GM10847 (cell line): ENCODE measurements around the gene PPP1R3G.

Source experiments
- POLR2A ChIP-seq: IDR thresholded peaks from 2 replicates; pipeline ENCODE4 v1.6.1; 2011; ENCODE audit not compliant: insufficient read length; ENCODE audit errors: extremely low read depth

Gene PPP1R3G

GRCh38 chr6:5102267-5102970 is 17.3 kb downstream of the PPP1R3G start:
- TF ChIP-seq POLR2A = no peak

- TF ChIP-seq POLR2A = no peak
Observed at GRCh38 chr6:5103250-5103649, 18.1 kb downstream of the PPP1R3G start.

- TF ChIP-seq POLR2A = no peak
Observed at GRCh38 chr6:5104667-5105066, 19.5 kb downstream of the PPP1R3G start.

GRCh38 chr6:5105146-5105545 is 20.0 kb downstream of the PPP1R3G start:
- TF ChIP-seq POLR2A = no peak

- no peak for TF ChIP-seq POLR2A
Observed at GRCh38 chr6:5107341-5107740, 22.2 kb downstream of the PPP1R3G start.

GRCh38 chr6:5108068-5108467 is 22.9 kb downstream of the PPP1R3G start:
- no peak for TF ChIP-seq POLR2A

- no peak for TF ChIP-seq POLR2A
Observed at GRCh38 chr6:5108536-5109150, 23.5 kb downstream of the PPP1R3G start.

- no peak for TF ChIP-seq POLR2A
Observed at GRCh38 chr6:5109436-5109835, 24.3 kb downstream of the PPP1R3G start.

- no peak for TF ChIP-seq POLR2A
Observed at GRCh38 chr6:5110246-5110645, 25.1 kb downstream of the PPP1R3G start.

- TF ChIP-seq POLR2A = no peak
Observed at GRCh38 chr6:5111626-5112025, 26.5 kb downstream of the PPP1R3G start.

- no peak for TF ChIP-seq POLR2A
Observed at GRCh38 chr6:5112066-5112799, 27.1 kb downstream of the PPP1R3G start.

- TF ChIP-seq POLR2A = no peak
Observed at GRCh38 chr6:5113096-5113495, 28.0 kb downstream of the PPP1R3G start.

GRCh38 chr6:5115168-5115567 is 30.0 kb downstream of the PPP1R3G start:
- no peak for TF ChIP-seq POLR2A

GRCh38 chr6:5116243-5116991 is 31.3 kb downstream of the PPP1R3G start:
- no peak for TF ChIP-seq POLR2A
